Adrenal gland (tissue), 12 donors: Measurements from ENCODE around the gene YTHDF1. TPM values are rescaled to one million over a fixed set of nuclear protein-coding genes. Genes with fewer than 3 reads are reported as not detected.
A peak's percentile ranks its signal among the peaks of the same experiment; 100 is the strongest.

Source experiments
- DNase-seq, 7 donors: peaks; one replicate each; pipeline ENCODE4 v3.0.0-alpha.2; 2019 to 2020
- H3K27ac ChIP-seq, 5 donors: fragments of 200-600 bp; sonication (generic) in 4 of 5; 1 replicate in 3 of 5; 2 replicates in 2 of 5; pipeline versions ENCODE4 v1.5.1 to v1.8.0; 2016 to 2020; ENCODE audit warnings: mild to moderate bottlenecking in 1 of 5
- H3K27me3 ChIP-seq: fragments of 200-600 bp; 2 replicates; pipeline ENCODE4 v1.8.0; 2021
- H3K36me3 ChIP-seq, 2 donors: fragments of 200-600 bp; replicated peaks in 1 of 2; 1 replicate in 1 of 2; 2 replicates in 1 of 2; pipeline versions ENCODE4 v1.5.1 to v1.8.0; 2018 to 2022
- H3K4me1 ChIP-seq, 2 donors: fragments of 200-600 bp; replicated peaks in 1 of 2; 1 replicate in 1 of 2; 2 replicates in 1 of 2; pipeline versions ENCODE4 v1.5.1 to v1.8.0; 2018 to 2021
- H3K4me3 ChIP-seq, 4 donors: fragments of 200-600 bp; sonication (generic) in 3 of 4; one replicate each; pipeline ENCODE4 v1.5.1; 2016 to 2018
- H3K9me3 ChIP-seq, 3 donors: fragments of 200-600 bp; sonication (generic) in 1 of 3; replicated peaks in 1 of 3; 1 replicate in 2 of 3; 2 replicates in 1 of 3; pipeline versions ENCODE4 v1.5.1 to v1.8.0; 2016 to 2021
- POLR2A ChIP-seq, 2 donors: fragments of 450-650 bp; IDR thresholded peaks; one replicate each; pipeline ENCODE4 v1.6.1; 2017; ENCODE audit warnings: antibody characterized with exemption in 2 of 2, mild to moderate bottlenecking in 2 of 2, moderate library complexity in 1 of 2
- WGBS, 4 donors: extraction: QIAGEN DNeasy Blood & Tissue Kit in 2 of 4; methylation state at CpG; one replicate each; pipeline versions ENCODE4 v1.1.5 to v1.1.7; 2013 to 2017; 5-methylcytosine and 5-hydroxymethylcytosine counted together
- intact Hi-C, 2 donors: fragments of 100-400 bp; cut with DNase I; formaldehyde crosslinking; loops; one replicate each; pipeline versions ENCODE4 v1.14.1 to v1.15.0; 2022 to 2023
- polyA plus RNA-seq, 3 donors: library from polyadenylated mRNA; stranded (reverse); fragments of 200-250 nt in 2 of 3; fragments of 350-450 nt in 1 of 3; fragmentation: Illumina TruSeq in 1 of 3; extraction: RNeasy Lipid Tissue Mini Kit (QIAGEN cat#74804) in 1 of 3; gene quantifications; one replicate each; pipeline ENCODE4 v1.2.3, GENCODE V29; 2013 to 2014
- total RNA-seq, 9 donors: library from RNA; depleted of rRNA in 4 of 9; stranded (reverse); fragments of >200 nt in 4 of 9; fragments of 120-200 nt in 1 of 9; fragmentation: NEBNext Ultra II Directional in 1 of 9; extraction: Animal tissue kit (Norgen Biotek cat#: 25700) in 1 of 9; gene quantifications; one replicate each; pipeline versions ENCODE4 v1.1.0 to v1.2.4, GENCODE V29; 2013 to 2023
- TF ChIP-seq, protein P1 (sequence below), 6 experiments: fragments of 450-650 bp in 4 of 6; fragments of 200-600 bp in 2 of 6; sonication (generic) in 1 of 6; IDR thresholded peaks; 1 replicate in 5 of 6; 2 replicates in 1 of 6; pipeline versions ENCODE4 v1.5.1 to v1.8.0; 2016 to 2021; ENCODE audit warnings: antibody characterized with exemption in 6 of 6, mild to moderate bottlenecking in 2 of 6, moderate library complexity in 1 of 6
- donor health status: healthy with polysubstance abuse.
- donor health status: Bipolar disorder and iron deficiency.
- donor health status: DM: yes; HTN: yes; CAD: no.
- donor health status: DM: no; HTN: no; CAD: no.
- donor health status: DM: no; HTN: no; CAD: no.
- donor health status: DM: yes; HTN: yes; CAD: no.

YTHDF1 gene
- total and polyA plus RNA-seq, 12 donors = 18.1 to 41.9 (median 32.5) TPM

DNA sequence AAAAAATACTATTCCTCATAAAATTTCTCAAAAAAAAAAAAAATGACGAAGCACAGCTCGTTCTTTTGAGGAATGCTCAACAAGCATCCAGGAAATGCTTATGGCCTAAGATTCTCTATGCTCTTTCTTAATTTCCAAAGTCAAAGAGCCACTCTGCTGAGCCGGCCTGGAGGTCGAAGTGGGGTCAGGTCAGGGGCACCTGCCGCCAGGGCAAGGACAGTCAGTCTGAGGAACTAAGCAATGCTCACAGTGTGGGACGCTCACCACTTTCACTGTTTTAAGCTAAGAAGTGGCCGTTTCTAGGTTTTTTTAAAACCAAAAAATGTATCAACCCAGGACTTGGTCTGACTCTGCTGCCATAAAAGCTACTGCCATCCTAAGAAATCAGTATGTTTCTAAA is 17.3 kb downstream of the YTHDF1 start:
- intact Hi-C loops = no loop called here
- WGBS, 4 donors = 51 to 67% (median 55%) methylated on average over 7 of the region's 7 CpGs
- Histone ChIP-seq H3K27ac (no peak overlapping the region), H3K4me1 (peaks cover 0 to 19% of the 10 kb centered on the region in 2 donors), H3K27me3 (no peaks in the 10 kb centered on the region), H3K36me3 (peaks cover 0 to 45% of the 10 kb centered on the region in 2 donors), H3K4me3 (no peak overlapping the region), H3K9me3 (no peaks in the 10 kb centered on the region)
- TF ChIP-seq POLR2A (IDR thresholded peaks at IDR 0.05) = no peak
- TF ChIP-seq, protein P1, sequence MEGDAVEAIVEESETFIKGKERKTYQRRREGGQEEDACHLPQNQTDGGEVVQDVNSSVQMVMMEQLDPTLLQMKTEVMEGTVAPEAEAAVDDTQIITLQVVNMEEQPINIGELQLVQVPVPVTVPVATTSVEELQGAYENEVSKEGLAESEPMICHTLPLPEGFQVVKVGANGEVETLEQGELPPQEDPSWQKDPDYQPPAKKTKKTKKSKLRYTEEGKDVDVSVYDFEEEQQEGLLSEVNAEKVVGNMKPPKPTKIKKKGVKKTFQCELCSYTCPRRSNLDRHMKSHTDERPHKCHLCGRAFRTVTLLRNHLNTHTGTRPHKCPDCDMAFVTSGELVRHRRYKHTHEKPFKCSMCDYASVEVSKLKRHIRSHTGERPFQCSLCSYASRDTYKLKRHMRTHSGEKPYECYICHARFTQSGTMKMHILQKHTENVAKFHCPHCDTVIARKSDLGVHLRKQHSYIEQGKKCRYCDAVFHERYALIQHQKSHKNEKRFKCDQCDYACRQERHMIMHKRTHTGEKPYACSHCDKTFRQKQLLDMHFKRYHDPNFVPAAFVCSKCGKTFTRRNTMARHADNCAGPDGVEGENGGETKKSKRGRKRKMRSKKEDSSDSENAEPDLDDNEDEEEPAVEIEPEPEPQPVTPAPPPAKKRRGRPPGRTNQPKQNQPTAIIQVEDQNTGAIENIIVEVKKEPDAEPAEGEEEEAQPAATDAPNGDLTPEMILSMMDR (IDR thresholded peaks at IDR 0.05) = no peak
- DNase-seq = no peak

DNA sequence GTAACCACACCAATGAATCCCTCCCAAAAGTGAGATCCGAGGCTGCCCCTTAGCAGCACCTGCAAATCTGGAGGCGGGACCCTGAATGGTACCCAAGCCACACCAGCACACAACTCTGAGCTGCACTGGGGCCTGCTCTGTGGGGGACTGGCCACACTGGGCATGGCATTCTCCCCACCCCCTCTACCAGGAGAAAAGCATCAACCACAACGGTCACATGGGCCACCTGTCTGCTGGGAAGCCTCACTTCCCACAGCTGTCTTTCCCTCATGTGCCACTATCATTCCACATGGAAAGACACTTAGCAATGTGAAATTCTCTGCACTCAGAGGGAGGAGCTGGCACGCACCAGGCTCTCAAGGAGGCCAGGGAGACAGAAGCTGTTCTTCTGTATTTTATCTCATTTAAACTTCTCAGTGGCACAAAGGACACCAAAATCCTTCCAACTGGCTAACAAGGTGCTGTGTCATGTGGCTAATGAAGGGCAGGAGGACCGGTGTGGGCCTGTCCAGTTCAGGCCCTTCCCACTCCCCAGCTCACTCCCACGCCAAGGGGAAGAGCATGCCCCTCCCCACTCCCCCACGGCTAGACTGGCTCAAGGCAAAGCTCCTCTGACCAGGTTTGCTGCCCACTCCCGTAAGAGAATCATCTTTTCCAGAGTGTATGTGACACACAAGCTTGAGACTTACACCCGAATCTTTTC is 19.0 kb downstream of the YTHDF1 start:
- peak in 2 of 7 donors; percentile 16 to 41 for DNase-seq
- Histone ChIP-seq H3K4me3 (no peak overlapping the region), H3K4me1 (peaks cover 0 to 19% of the 10 kb centered on the region in 2 donors), H3K36me3 (peaks cover 0 to 28% of the 10 kb centered on the region in 2 donors), H3K9me3 (no peaks in the 10 kb centered on the region), H3K27me3 (no peaks in the 10 kb centered on the region), H3K27ac (no peak overlapping the region)
- no peak for TF ChIP-seq POLR2A (IDR thresholded peaks at IDR 0.05)
- TF ChIP-seq, protein P1 (IDR thresholded peaks at IDR 0.05) = no peak
- 52 to 71% (median 61%) methylated on average over 8 to 9 of the region's 9 CpGs for WGBS, 4 donors
- intact Hi-C loops = no loop called here

DNA sequence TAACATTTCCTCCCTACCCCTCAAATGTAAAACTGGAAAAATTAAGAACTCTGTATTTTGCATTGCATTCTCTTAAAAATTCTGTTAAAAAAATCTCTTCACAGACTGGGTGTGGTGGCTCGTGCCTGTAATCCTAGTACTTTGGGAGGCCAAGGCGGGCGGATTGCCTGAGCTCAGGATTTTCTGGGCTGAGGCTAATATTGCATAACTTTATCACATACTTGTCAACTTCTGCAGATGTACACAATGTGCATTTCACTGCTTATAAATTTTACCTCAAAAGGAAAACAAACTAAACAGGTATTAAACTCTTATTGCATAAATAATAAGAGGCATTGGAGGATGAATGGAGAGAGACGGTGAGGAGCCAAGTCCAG is 21.1 kb downstream of the YTHDF1 start:
- WGBS, 4 donors = 94 to 99% (median 97%) methylated on average over 4 of the region's 4 CpGs
- peaks cover 0 to 17% of the 10 kb centered on the region in 2 donors for H3K4me1 ChIP-seq
- H3K9me3 ChIP-seq = no peaks in the 10 kb centered on the region
- TF ChIP-seq POLR2A (IDR thresholded peaks at IDR 0.05) = no peak
- TF ChIP-seq, protein P1 (IDR thresholded peaks at IDR 0.05) = no peak
- intact Hi-C loops = no loop called here
- peaks cover 0 to 18% of the 10 kb centered on the region in 2 donors for H3K36me3 ChIP-seq
- H3K27ac ChIP-seq = no peak overlapping the region
- H3K4me3 ChIP-seq = no peak overlapping the region
- H3K27me3 ChIP-seq = no peaks in the 10 kb centered on the region
- no peak for DNase-seq

- peaks cover 0 to 11% of the 10 kb centered on the region in 2 donors for H3K4me1 ChIP-seq
These were observed 21.7 kb downstream of the YTHDF1 start for GRCh38 chr20:63194007-63194796.

More at GRCh38 chr20:63194007-63194796, 21.7 kb downstream of the YTHDF1 start:
- intact Hi-C loops = no loop called here
- H3K36me3 ChIP-seq = peaks cover 0 to 18% of the 10 kb centered on the region in 2 donors
- 84 to 91% (median 90%) methylated on average over 14 of the region's 14 CpGs for WGBS, 4 donors
- no peak overlapping the region for H3K27ac ChIP-seq
- no peaks in the 10 kb centered on the region for H3K27me3 ChIP-seq
- H3K9me3 ChIP-seq = no peaks in the 10 kb centered on the region
- TF ChIP-seq, protein P1 (IDR thresholded peaks at IDR 0.05) = no peak
- no peak for TF ChIP-seq POLR2A (IDR thresholded peaks at IDR 0.05)
- no peak for DNase-seq
- no peak overlapping the region for H3K4me3 ChIP-seq
